K562 (cell line): ENCODE measurements around the gene KCNJ9. TPM values are rescaled to one million over a fixed set of nuclear protein-coding genes. Genes with fewer than 3 reads are reported as not detected.
A peak's percentile ranks its signal among the peaks of the same experiment; 100 is the strongest.

Experiments
- BACH1 ChIP-seq: fragments of 200-800 bp; sonication (Bioruptor generic); IDR thresholded peaks from 2 replicates; pipeline ENCODE4 v1.6.1; 2016; ENCODE audit warnings: missing genetic modification characterization, missing compliant biosample characterization
- CTCFL ChIP-seq: IDR thresholded peaks from 2 replicates; pipeline ENCODE4 v1.6.1; 2011; ENCODE audit warnings: borderline replicate concordance, low read depth, mild to moderate bottlenecking, moderate library complexity, low read length; ENCODE audit not compliant: insufficient read depth, poor library complexity, severe bottlenecking
- E2F3 ChIP-seq: fragments of 250-450 bp; sonication (Bioruptor Pico); IDR thresholded peaks from 2 replicates; pipeline ENCODE4 v1.4.0; 2020; ENCODE audit warnings: mild to moderate bottlenecking
- HMG20A ChIP-seq: fragments of 450-650 bp; formaldehyde crosslinking; conservative IDR thresholded peaks from 2 replicates; pipeline ENCODE4 v1.4.0; 2020; ENCODE audit warnings: mild to moderate bottlenecking, mixed read lengths
- KDM1A ChIP-seq, 2 experiments: fragments of 450-650 bp; IDR thresholded peaks; 2 replicates each; pipeline ENCODE4 v1.6.1; 2016; ENCODE audit warnings: mild to moderate bottlenecking in 2 of 2
- KLF6 ChIP-seq: fragments of 250-450 bp; sonication (Bioruptor Pico); IDR thresholded peaks from 2 replicates; pipeline ENCODE4 v1.4.0; 2020; ENCODE audit warnings: mild to moderate bottlenecking, moderate library complexity, borderline replicate concordance
- MECOM ChIP-seq: fragments of 250-450 bp; sonication (Bioruptor Pico); IDR thresholded peaks from 2 replicates; pipeline ENCODE4 v1.8.0; 2022; ENCODE audit warnings: inconsistent platforms
- NRF1 ChIP-seq, 2 experiments: fragments of 450-650 bp; IDR thresholded peaks in 1 of 2; conservative IDR thresholded peaks in 1 of 2; 2 replicates each; pipeline ENCODE4 v1.6.1; 2014; ENCODE audit warnings: mild to moderate bottlenecking in 2 of 2
- NUFIP1 ChIP-seq: fragments of 450-650 bp; IDR thresholded peaks from 2 replicates; pipeline ENCODE4 v1.6.1; 2018; ENCODE audit not compliant: partially characterized antibody
- RCOR1 ChIP-seq, 2 experiments: IDR thresholded peaks; 2 replicates each; pipeline ENCODE4 v1.6.1; 2012; ENCODE audit warnings: low read depth in 2 of 2, low read length in 2 of 2, borderline replicate concordance in 1 of 2, improper control_type of control experiment in 1 of 2
- REST ChIP-seq, 2 experiments: fragments of 450-650 bp; formaldehyde crosslinking in 1 of 2; IDR thresholded peaks; 2 replicates each; pipeline versions ENCODE4 v1.4.0 to v1.6.1; 2014 to 2020; ENCODE audit warnings: mild to moderate bottlenecking in 2 of 2, borderline replicate concordance in 1 of 2, low read depth in 1 of 2
- SIRT6 ChIP-seq: IDR thresholded peaks from one replicate; pipeline ENCODE4 v1.6.1; 2012; ENCODE audit warnings: low read depth, mild to moderate bottlenecking, control low read depth, inconsistent platforms, low read length, moderate library complexity
- SUPT5H ChIP-seq: fragments of 450-650 bp; IDR thresholded peaks from 2 replicates; pipeline ENCODE4 v1.6.1; 2016
- TGIF2 ChIP-seq: sonication (generic); formaldehyde crosslinking; IDR thresholded peaks from 2 replicates; pipeline ENCODE4 v1.8.1; 2022; ENCODE audit warnings: mild to moderate bottlenecking, missing genetic modification reagents, moderate library complexity
- XRCC5 ChIP-seq: fragments of 200-400 bp; formaldehyde crosslinking; IDR thresholded peaks from 2 replicates; pipeline ENCODE4 v1.6.1; 2017; ENCODE audit warnings: low read depth, mild to moderate bottlenecking, low read length
- polyA plus RNA-seq, 8 experiments: library from polyadenylated mRNA; depleted of rRNA in 4 of 8; stranded (reverse) in 5 of 8; unstranded in 3 of 8; fragments of >200 nt; fragmentation: Nextera tagmentation in 2 of 8; fragmentation: Illumina TruSeq in 1 of 8; extraction: Ambion mirVana in 2 of 8; extraction: Trizol in 1 of 8; gene quantifications; 2 replicates each; pipeline versions ENCODE4 v1.2.1 to v1.2.3, GENCODE V29; 2011 to 2014; ENCODE audit warnings: inconsistent platforms in 1 of 8, missing spikeins in 1 of 8
- total RNA-seq, 7 experiments: library from RNA; depleted of rRNA in 6 of 7; stranded (reverse); fragments of >200 nt in 6 of 7; fragmentation: Illumina TruSeq in 2 of 7; extraction: Trizol in 2 of 7; gene quantifications; 2 replicates each; pipeline versions ENCODE4 v1.2.1 to v1.2.3, GENCODE V29; 2011 to 2021; ENCODE audit warnings: low replicate concordance in 1 of 7
- TF ChIP-seq, protein P1 (sequence below): fragments of 450-650 bp; IDR thresholded peaks from 2 replicates; pipeline ENCODE4 v1.6.1; 2017; ENCODE audit warnings: antibody characterized with exemption

Gene KCNJ9
- total and polyA plus RNA-seq, 9 of the 15 experiments (the other 6 are each of a cell fraction or from before 2014, with no cell fraction given): not detected

GRCh38 chr1:160078512-160079195, 2.7 kb upstream of the KCNJ9 start (continued):
- TF ChIP-seq CTCFL (peak; percentile 35), RCOR1 (IDR thresholded peaks at IDR 0.05; ENCODE audit: borderline replicate concordance in 1 of 2, low read depth in 2 of 2, low read length in 2 of 2) (peak in 1 of 2 experiments; percentile 57; a peak in 2 of 4 replicates), HMG20A (no peak), BACH1 (tag) (no peak), NRF1 (conservative IDR thresholded peaks at IDR 0.05 in 1 of 2, IDR thresholded peaks at IDR 0.05 in 1 of 2) (no peak), SUPT5H (no peak), XRCC5 (peak; percentile 81), REST (IDR thresholded peaks at IDR 0.05; ENCODE audit: borderline replicate concordance) (peak; percentile 64), REST (CRISPR knock-in tag; IDR thresholded peaks at IDR 0.05; ENCODE audit: low read depth) (no peak), SIRT6 (no peak), NUFIP1 (no peak), KDM1A (IDR thresholded peaks at IDR 0.05) (peak; percentile 17 to 18; a peak in 1 of 4 replicates), KLF6 (no peak), E2F3 (CRISPR knock-in tag) (no peak), MECOM (CRISPR knock-in tag) (0 out of 2 replicates have a peak, but pooled peaks have one; percentile 27), TGIF2 (CRISPR knock-in tag) (no peak)
- TF ChIP-seq, protein P1, sequence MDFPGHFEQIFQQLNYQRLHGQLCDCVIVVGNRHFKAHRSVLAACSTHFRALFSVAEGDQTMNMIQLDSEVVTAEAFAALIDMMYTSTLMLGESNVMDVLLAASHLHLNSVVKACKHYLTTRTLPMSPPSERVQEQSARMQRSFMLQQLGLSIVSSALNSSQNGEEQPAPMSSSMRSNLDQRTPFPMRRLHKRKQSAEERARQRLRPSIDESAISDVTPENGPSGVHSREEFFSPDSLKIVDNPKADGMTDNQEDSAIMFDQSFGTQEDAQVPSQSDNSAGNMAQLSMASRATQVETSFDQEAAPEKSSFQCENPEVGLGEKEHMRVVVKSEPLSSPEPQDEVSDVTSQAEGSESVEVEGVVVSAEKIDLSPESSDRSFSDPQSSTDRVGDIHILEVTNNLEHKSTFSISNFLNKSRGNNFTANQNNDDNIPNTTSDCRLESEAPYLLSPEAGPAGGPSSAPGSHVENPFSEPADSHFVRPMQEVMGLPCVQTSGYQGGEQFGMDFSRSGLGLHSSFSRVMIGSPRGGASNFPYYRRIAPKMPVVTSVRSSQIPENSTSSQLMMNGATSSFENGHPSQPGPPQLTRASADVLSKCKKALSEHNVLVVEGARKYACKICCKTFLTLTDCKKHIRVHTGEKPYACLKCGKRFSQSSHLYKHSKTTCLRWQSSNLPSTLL: no peak
